Inflammatory macrophage treated with lipopolysaccharide for 1 hour (primary cell): ENCODE results near the gene SRR.
"Not testable (repeated sequence)": the region's sequence is repeated elsewhere in the genome, so short reads cannot be mapped to it uniquely, and the experiment has no call there.

Experiments
- DNase-seq, 2 donors: peaks; one replicate each; pipeline ENCODE4 v3.0.0-alpha.2; 2020 to 2022

The SRR gene

DNA sequence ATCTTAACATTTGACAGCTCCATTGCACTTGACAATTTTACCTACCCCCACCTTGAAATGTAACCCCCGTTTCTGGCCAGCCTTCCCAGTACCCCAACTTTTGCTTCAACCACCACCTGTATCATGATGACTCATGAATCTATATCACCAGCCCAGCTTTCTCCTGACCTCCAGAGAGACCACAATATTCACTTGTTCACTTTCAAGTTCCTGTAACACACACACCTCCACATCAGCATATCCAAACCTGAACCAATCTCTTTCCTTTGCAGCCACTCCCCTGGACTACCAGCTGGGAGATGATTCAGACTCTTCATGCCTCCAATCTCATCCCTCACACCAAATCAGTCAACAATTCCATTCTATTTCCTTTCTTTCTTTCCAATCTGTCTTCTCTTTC, 8.2 kb upstream of the SRR start:
- no peak for DNase-seq

DNA sequence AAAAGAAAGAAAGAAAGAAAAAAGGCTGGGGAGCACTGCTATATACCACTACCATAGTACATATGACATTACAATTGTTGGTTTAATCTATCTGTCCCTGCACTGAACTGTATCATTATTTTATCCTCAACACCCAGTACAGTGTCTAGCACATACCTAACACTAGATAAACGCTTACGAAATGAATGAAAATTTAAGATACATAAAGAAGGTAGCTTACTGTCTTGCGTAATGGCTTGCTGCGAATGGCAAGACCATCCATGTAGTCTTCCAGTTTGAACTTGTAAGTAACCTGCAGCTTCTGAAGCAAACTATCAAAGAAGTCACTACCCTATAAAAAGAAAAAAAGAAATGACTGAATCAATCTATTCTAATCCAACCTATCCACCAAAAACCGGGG, 6.7 kb upstream of the SRR start:
- DNase-seq, result no peak

DNA sequence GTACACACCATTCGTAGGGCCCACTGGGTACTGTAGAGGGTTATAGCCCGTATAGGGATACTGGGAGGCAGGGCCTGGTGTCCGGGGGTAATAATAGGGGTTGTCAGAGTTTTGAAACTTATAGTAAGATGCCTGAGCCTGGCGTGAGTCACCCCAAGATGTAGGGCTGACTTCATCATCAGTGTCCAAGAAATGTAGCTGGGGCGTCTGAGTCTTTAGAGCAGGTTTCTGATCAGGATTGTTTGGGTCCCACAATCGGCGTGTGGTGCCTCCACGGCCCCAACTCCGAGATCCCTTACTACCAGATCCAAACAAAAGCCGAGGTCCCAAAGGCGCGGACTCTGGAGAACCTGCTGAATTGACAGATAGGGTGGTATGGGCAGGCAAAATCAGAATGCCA, 4.6 kb upstream of the SRR start:
- no peak for DNase-seq

DNA sequence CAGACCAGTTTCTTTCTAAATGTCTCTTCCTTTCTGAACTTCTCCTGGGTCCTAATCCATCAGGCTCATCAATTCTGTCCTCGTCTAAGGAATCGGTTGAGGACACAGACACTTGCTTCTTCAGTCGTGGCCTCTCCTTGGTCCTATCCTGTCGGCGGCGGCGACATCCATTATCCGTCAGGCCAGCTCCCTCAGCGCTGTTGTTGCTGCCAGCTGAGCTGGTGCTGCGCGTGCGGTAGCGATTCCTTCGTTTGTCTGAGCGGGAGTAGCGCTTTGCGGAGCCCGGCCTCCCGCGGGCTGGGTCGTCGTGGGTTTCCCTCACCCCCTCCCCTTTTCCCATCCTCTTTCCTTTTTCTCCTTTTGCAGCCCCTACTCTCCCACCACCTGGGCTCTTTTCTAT, 4.0 kb upstream of the SRR start:
- DNase-seq, result no peak

DNA sequence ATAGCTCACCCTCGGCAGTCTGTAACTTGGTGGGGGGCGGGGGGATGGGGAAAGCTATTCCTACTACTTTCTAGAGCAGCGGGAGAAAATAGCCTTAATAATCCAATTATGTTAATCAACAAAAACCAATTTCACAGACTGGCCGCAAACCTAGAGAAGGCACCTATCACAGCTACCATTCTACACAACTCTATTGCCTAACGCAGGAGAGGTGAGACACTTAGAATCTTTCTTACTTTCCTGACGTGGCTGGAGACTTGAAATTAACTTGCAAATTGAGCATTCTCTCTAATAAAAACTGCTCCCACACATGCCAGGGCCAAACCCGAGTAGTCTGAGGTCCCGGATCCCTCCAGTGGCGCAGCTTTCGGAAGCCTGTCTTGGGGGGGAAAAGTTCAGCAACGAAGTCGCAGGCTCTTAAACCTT, 959 bp upstream of the SRR start:
- DNase-seq, result no peak

DNA sequence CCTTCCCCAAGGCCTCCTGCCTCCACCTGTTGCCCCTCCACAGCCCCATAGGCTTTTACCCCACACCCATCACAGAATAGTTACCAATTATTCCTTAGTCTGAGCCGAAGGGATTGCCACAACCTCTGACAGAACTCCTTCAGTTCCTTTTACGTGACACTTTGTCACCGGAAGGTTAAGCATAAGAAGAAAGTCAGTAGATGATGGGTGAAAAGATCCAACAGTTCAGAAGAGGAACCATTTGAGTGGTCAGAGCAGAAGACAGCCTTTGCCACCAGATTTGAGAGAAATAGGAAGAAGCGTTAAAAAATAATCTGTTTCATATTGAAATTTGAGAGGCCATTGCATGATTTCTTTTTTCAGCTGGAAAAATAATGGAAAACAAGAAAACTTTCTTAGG, 1.2 kb downstream of the SRR start:
- peak; percentile 38 to 52 for DNase-seq

DNA sequence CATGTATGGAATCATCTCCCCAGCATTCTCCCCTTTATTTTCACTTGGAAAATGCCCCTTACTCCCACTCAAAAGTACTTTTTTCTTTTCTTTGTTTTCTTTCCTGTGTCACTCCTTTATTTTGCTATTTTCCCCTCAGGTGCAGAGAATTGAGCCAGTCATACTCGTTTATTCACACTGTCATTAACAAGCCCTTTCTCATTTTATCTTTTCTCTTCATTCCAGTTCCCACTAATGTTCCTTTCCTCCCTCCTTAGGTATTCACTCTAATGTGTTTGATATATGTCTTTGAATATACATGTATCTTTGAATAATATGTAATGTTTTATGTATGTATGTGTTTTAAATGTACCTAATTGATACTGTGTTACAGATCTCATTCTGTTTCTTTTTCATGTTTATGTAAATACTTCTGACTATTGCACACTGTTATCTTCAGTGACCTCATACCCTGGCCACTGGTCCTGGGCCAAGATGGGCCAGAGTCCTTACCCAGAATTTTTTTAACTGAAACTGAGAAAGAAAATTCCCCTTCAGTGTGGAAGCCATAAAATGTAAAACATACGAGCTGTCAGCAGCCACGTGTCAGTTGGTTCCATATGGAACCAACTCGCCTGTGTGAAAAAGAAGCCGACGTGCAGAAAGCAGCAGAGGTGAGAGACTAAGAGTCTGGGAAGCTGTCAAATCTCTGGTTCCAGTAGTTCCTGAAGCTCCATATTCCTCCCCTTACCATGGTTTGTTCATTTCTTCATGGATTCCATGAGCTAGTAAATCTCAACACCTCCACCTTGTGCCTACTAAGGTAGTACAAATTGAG, 5.8 kb downstream of the SRR start:
- no peak for DNase-seq

DNA sequence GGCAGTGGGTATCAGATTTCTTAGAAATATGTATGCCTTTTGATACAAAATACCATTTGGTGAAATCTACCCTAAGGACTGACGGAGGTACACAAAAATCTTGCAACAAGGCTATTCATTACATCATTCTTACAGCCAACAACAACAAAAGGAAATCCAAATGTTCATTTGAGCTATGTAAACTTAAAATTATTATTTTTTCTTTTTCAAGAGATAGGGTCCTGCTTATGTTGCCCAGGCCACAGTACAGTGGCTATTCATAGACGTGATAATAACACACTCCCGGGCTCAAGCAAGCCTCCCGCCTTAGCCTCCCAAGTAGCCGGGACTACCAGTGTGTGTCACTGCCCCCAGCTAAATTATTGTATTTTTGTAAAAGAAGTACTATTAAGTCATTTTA, 9.0 kb downstream of the SRR start:
- DNase-seq, result no peak

DNA sequence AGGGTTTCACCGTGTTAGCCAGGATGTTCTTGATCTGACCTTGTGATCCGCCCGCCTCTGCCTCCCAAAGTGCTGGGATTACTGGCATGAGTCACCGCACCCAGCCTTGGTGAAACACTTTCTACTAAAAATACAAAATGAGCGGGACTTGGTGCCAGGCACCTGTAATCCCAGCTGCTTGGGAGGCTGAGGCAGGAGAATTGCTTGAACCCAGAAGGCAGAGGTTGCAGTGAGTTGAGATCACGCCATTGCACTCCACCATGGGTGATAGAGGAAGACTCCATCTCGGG, 13.1 kb downstream of the SRR start:
- DNase-seq, result not testable (repeated sequence)

DNA sequence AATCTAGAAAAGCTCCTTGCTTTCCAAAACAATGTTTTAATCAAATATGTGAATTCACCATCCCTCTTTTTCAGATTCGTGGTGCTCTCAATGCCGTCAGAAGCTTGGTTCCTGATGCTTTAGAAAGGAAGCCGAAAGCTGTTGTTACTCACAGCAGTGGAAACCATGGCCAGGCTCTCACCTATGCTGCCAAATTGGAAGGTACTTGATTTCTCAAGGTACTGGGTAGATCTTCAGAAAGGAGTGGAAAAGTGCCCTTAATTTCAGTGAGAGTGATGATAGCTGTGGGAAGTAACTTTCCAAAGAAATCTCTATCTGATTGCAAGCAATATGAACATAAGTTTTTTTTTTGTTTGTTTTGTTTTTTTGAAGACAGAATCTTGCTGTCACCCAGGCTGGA, 14.0 kb downstream of the SRR start:
- DNase-seq, result no peak

DNA sequence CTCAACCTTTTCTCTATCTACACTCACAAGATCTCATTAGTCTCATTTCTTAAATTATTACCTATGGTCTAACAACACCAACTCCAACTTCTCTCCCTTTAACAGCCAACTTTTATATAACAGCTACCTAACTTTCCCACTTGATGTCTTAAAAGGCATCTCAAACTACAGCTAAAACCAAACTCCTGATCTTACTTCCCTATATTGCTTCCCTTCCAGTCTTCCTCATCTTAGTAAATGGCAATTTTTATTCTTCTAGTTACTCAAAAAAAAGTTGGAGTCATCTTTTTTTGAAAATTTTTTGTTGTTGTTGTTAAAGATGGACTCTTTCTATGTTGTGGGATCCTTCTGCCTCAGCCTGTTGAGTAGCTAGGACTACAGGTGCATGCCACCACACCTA, 15.3 kb downstream of the SRR start:
- DNase-seq, result peak in 1 of 2 donors; percentile 18

DNA sequence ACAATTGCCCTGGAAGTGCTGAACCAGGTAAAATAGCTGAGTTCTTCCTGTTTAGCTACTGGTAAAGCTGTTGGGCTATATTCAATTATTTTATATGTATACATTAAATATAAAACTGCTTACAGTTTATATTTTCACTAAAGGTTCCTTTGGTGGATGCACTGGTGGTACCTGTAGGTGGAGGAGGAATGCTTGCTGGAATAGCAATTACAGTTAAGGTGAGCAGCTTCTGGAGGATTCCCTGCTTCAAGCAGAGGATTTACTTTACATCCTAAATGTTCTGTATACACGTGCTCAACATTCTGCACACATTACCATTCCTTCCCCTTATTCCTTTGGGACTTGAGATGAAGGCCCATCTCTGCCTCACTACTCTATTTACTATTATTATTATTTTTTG, 17.6 kb downstream of the SRR start:
- DNase-seq, result no peak

DNA sequence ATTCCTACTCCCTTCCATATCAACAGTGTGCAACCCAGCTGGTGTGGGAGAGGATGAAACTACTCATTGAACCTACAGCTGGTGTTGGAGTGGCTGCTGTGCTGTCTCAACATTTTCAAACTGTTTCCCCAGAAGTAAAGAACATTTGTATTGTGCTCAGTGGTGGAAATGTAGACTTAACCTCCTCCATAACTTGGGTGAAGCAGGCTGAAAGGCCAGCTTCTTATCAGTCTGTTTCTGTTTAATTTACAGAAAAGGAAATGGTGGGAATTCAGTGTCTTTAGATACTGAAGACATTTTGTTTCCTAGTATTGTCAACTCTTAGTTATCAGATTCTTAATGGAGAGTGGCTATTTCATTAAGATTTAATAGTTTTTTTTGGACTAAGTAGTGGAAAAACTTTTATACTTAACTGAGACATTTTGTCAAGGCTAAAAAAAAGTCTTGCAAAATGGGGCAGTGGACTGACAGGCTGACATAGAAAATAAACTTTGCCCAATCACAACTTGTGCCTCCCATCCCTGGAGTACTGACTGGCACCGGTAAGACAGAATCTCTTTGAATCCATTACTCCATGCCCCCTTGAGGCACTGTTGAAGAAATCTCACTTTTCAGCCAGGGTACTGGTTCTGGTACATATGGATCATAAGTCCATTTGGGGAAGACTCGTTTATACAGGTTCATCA, 20.0 kb downstream of the SRR start:
- DNase-seq, result no peak

DNA sequence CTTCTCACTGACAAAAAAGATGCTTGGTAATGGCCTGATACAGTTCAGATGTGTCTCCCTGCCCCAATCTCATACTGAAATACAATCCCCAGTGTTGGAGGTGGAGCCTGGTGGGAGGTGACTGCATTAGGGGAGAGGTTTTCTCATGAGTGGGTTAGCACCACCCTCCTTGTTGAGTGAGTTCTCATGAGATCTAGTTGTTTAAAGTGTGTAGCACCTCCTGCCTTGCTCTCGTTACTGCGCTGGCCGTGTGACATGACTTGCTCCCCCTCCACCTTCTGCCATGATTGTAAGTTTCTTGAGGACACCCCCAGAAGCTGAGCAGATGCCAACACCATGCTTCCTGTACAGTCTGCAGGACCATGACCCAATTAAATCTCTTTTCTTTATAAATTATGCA, 27.6 kb downstream of the SRR start:
- DNase-seq, result no peak

DNA sequence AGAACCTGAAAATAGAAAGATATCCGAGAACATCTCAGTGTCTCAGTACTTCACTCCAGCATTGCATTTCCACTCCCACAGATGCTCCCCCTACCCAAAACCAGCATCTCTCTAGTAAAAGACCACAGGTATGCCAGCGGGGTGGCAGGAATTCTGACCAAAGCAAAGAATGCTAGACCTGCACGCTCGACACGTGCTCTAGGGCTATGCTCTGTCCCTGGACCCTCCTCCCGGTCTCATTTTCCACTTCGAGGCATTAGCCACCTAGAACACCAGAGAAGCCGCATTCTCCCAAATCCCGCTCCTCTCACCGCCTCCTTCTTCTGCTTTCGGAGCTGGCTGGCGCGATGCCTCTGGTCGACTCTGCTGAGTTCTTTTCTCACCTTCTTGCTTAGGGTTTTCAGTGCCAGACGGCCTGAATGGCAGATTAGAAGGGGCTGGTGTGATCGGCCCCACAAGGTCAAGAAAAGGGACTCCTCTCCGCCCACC, 32.0 kb downstream of the SRR start:
- DNase-seq, result no peak

DNA sequence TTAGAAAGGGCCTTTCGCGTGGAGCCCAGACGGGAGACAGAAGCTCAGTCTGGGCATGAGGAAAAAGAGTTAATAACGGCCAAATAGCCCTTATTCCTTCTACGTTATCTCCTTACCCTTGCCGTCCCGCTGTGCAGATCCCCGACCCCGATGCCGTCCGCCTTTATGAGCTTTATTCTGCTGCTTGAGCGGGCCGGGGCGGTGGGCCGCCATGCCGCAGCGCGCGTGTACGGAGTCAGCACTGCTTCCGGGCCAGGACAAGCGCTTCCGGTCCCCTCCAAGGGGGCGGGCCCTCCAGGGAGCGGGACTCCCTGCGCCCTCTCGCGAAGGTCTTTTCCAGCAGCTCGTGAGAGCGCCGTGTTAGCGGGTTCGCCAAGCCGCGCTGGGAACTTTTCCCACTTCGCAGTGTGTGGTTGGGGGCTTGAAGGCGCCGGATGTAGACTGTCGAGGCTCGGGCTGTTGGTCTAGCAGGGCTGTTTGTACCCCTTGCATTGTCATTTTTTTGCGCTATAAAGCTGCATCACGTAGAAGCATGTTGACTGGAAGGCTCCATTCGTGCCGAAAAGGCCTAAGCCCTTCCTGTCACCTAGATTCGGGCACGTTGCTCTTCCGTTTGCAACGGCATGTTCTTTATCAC, 32.6 kb downstream of the SRR start, which contains the start of gene TSR1:
Gene TSR1, minus strand, starts transcription at position 243 of the 637 bp plus-strand sequence. Its CDS starts 30 bp downstream, at position 213.
- peak; percentile 82 to 86 for DNase-seq

DNA sequence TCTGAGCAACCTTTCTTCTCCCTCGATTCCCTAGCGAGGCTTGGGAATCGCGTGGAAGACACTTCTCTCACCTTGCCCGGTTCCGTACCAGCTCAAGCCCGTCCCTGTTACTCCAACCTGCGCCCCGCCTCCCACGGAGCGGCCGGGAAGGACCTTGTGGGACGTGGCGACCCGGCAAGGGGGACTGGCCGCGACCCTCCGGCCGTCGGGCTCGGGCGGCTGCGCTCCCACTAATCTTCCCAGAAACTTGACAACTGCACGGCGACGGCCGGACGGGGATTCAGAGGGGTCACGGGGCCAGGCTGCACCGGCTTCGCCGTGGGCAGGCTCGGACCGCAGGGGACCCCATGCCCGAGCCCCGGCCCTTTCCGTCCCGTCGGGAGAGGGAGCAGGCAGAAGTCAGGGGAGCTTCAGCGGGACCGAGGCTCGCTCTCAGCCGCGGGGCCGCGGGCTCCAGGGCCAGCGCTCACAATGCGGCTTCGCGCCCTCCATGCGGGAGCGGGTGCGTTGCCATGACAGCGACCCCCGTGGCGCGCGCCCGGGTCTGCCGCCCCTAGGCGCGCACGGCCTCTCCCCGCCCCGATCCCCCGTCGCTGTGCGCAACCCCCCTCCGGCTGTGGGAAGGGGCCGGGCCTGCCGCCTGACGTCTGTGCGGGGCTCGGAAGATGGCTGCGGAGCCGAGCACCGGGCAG, 33.2 kb downstream of the SRR start, which contains the start of gene SGSM2:
Gene SGSM2, plus strand, starts transcription at position 650 of the 692 bp plus-strand sequence. CDS start 188 bp downstream, outside the sequence.
- peak in 1 of 2 donors; percentile 11 for DNase-seq

DNA sequence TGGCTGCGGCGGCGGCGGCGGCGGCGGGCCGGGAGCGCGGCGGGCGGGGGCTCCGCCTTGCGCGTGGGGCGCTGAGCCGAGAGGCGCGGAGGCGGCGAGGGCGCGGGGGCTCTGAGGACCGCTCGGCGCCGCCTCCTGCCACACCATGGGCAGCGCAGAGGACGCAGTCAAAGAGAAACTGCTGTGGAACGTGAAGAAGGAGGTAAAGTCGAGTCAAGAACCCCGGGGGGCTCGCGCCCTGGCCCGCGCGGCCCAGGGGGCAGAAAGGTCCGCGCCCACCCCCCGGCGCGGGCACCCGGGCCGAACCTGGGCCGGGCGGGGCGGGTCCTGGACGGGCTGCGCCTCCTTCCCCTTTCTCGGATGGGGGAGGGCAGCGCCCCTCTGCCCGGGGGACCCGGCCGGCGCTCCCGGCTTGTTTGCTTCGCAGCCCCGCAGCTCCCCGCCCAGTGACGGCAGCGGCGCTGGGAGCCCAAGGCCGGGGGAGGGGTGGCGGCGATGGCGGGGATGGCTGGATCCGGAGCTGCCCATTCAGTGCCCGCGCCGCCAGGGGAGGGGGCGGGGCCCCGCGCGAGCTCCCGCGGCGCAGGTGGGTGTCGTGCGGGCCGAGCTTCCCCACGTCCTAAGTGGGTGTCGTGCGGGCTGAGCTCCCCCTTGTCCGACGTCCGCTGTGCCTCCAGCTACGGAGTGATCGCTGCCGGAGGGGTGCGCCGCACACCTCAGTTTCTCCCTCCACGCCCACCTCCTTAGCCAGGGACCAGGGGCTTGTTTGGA, 34.0 kb downstream of the SRR start:
- DNase-seq, result peak; percentile 31 to 36

DNA sequence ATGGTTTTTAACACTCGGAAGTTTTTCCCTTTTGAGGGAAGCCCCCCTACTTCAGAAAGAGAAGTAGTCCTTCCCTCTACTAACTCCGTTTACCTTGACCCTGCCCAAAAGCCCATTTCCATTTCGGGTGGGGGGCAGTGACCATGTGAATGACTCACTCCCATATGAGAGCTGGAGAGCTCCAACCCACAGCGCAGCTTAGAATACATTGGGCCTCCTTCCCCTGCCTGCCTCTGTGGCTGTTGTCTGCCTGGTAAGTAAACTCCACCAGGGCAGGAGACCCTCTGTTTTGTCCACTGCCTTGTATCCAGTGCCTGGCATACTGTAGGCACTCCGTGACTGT, 34.5 kb downstream of the SRR start:
- peak; percentile 4 to 19 for DNase-seq

DNA sequence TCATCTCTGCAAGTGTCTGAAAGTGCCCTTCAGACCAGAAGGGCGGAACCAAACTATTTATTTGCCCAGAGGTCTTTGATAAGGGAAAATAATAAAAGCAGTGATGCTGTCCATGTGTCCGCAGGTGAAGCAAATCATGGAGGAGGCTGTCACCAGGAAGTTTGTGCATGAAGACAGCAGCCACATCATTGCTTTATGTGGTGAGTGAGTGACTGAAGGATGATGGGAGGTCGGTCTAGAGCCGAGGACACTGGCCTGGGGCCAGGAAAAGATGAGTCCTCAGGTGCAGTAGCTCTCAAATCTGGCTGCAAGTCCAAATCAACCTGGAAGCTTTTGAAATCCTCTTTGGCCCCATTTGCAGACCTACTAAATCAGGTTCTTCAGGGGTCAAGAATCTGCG, 39.7 kb downstream of the SRR start:
- no peak for DNase-seq

DNA sequence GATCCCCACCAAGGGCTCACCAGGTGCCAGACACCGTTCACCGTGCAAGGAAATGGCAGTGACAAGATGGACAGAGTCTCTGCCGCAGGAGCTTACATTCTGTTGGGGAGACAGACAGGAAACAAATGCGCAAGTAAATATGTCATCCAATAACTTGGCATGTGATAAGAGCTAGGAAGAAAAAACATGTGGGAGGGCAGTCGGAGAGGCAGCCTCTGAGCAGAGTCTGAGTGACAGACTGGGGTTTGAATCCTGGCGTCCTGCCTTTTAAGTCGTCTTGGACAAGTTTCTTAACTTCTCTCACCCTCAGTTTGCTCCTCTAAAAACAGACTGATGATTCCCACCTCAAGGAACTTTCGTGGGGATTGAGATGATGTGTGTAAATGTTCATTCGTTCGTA, 40.8 kb downstream of the SRR start:
- no peak for DNase-seq

DNA sequence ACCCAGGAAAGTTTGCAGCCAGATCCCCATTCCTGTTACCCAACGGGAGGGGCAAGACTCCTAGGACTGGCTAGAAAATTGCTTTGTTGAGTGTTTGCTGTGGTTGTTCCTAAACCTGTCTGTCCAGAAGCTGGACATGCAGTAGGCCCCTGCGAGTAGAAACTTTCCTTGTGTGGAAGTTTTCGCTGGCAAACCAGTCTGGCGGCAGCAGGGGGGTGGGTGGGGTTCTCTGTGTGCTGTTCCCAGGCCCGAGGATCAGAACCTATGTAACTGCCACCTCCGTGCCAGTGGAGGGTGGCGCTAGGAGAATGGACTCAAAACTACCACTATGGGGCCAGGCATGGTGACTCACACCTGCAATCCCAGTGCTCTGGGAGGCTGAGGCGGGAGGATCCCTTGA, 42.7 kb downstream of the SRR start:
- no peak for DNase-seq
